ENCODE results near the gene CHMP4A. TPM values are rescaled to one million over a fixed set of nuclear protein-coding genes. Genes with fewer than 3 reads are reported as not detected.

CHMP4A gene
- 33.2 TPM for total RNA-seq

GRCh38 chr14:24212924-24213865 lies at the start of gene CHMP4A:
CHMP4A (minus strand) TSS chr14:24213488; CDS start chr14:24213439, 49 bp downstream.

GRCh38 chr14:24232645-24233537 lies 19.6 kb upstream of the CHMP4A start, which contains the start of gene GMPR2:
GMPR2 (plus strand) TSS chr14:24232929; CDS start chr14:24233254, 325 bp downstream.

GRCh38 chr14:24232121-24232644 lies 18.9 kb upstream of the CHMP4A start, which contains the start of gene NEDD8:
NEDD8 (minus strand) TSS chr14:24232367; CDS start chr14:24232267, 100 bp downstream.

GRCh38 chr14:24215495-24216344 lies 2.4 kb upstream of the CHMP4A start, which contains the start of gene MDP1:
MDP1 (minus strand) TSS chr14:24216066; CDS start chr14:24215955, 111 bp downstream.

GRCh38 chr14:24195186-24196070 lies 17.9 kb downstream of the CHMP4A start, which contains the start of gene TM9SF1:
TM9SF1 (minus strand) TSS chr14:24195441; CDS start chr14:24195019, 422 bp downstream.

GRCh38 chr14:24188251-24189058 lies 24.8 kb downstream of the CHMP4A start, which contains the start of gene IPO4:
IPO4 (minus strand) TSS chr14:24188816; CDS start chr14:24188787, 29 bp downstream.

GRCh38 chr14:24171422-24172260 lies 41.6 kb downstream of the CHMP4A start, which contains the start of gene REC8:
REC8 (plus strand) TSS chr14:24172080; CDS start chr14:24172553, 473 bp downstream.

GRCh38 chr14:24160850-24161804 lies 52.2 kb downstream of the CHMP4A start, which contains the start of gene IRF9:
IRF9 (plus strand) TSS chr14:24161265; CDS start chr14:24162145, 880 bp downstream.

Small RNA genes lying within 50 kb of the gene (small RNA-seq; reads per million reads assigned to genes)
- gene AL136295.4 (not detected), gene CHMP4A (not detected), gene IPO4 (not detected), gene IRF9 (not detected), gene MDP1 (not detected)

Other genes starting within 250 kb of the CHMP4A start
- gene DHRS4L2, start 224.6 kb downstream of the CHMP4A start, total RNA-seq, result 3.7 TPM
- 28.8 TPM for gene CARMIL3, start 161.5 kb downstream of the CHMP4A start, total RNA-seq
- 16.8 TPM for gene CPNE6, start 141.9 kb downstream of the CHMP4A start, total RNA-seq
- 3.0 TPM for gene PCK2, start 119.2 kb downstream of the CHMP4A start, total RNA-seq
- gene DCAF11, start 98.7 kb downstream of the CHMP4A start, total RNA-seq, result 67.6 TPM
- gene NRL, start 98.5 kb downstream of the CHMP4A start, total RNA-seq, result 2.5 TPM
- not detected for gene FITM1, start 82.8 kb downstream of the CHMP4A start, total RNA-seq
- gene PSME1, start 77.3 kb downstream of the CHMP4A start, total RNA-seq, result 30.4 TPM
- 15.5 TPM for gene EMC9, start 71.9 kb downstream of the CHMP4A start, total RNA-seq
- 38.8 TPM for gene PSME2, start 66.9 kb downstream of the CHMP4A start, total RNA-seq
- 24.5 TPM for gene RNF31, start 66.0 kb downstream of the CHMP4A start, total RNA-seq
- gene IRF9, start 52.2 kb downstream of the CHMP4A start, total RNA-seq, result 38.5 TPM
- gene REC8, start 41.4 kb downstream of the CHMP4A start, total RNA-seq, result 26.3 TPM
- 19.4 TPM for gene IPO4, start 24.7 kb downstream of the CHMP4A start, total RNA-seq
- gene TM9SF1, start 18.0 kb downstream of the CHMP4A start, total RNA-seq, result 21.5 TPM
- not detected for gene TSSK4, start 7.8 kb downstream of the CHMP4A start, total RNA-seq
- 16.1 TPM for gene MDP1, start 2.6 kb upstream of the CHMP4A start, total RNA-seq
- gene NEDD8, start 18.9 kb upstream of the CHMP4A start, total RNA-seq, result 94.6 TPM
- gene GMPR2, start 19.4 kb upstream of the CHMP4A start, total RNA-seq, result 48.9 TPM
- 37.6 TPM for gene TINF2, start 29.1 kb upstream of the CHMP4A start, total RNA-seq
- gene TGM1, start 49.7 kb upstream of the CHMP4A start, total RNA-seq, result 3.0 TPM
- gene RABGGTA, start 58.1 kb upstream of the CHMP4A start, total RNA-seq, result 31.4 TPM
- 10.4 TPM for gene DHRS1, start 86.3 kb upstream of the CHMP4A start, total RNA-seq
- 20.3 TPM for gene NOP9, start 86.4 kb upstream of the CHMP4A start, total RNA-seq
- 2.8 TPM for gene CIDEB, start 94.5 kb upstream of the CHMP4A start, total RNA-seq
- 1.8 TPM for gene LTB4R2, start 96.7 kb upstream of the CHMP4A start, total RNA-seq
- 1.2 TPM for gene LTB4R, start 98.0 kb upstream of the CHMP4A start, total RNA-seq
- 3.2 TPM for gene ADCY4, start 121.6 kb upstream of the CHMP4A start, total RNA-seq
- gene RIPK3, start 126.5 kb upstream of the CHMP4A start, total RNA-seq, result 0.69 TPM
- 5.5 TPM for gene NFATC4, start 154.7 kb upstream of the CHMP4A start, total RNA-seq
- 13.8 TPM for gene NYNRIN, start 185.5 kb upstream of the CHMP4A start, total RNA-seq
- gene CBLN3, start 216.2 kb upstream of the CHMP4A start, total RNA-seq, result 0.46 TPM
- gene KHNYN, start 216.5 kb upstream of the CHMP4A start, total RNA-seq, result 15.7 TPM
- 22.4 TPM for gene SDR39U1, start 229.3 kb upstream of the CHMP4A start, total RNA-seq